HL-60/S4 treated with phorbol 12-myristate 13-acetate at 8.2 ng/mL for 4 days and 3 days (cell line): Measurements from ENCODE around the gene CPNE4.
"Not testable (repeated sequence)": the region's sequence is repeated elsewhere in the genome, so short reads cannot be mapped to it uniquely, and the experiment has no call there.

Source experiments
- in situ Hi-C: fragments of 300-500 bp; cut with MboI; formaldehyde crosslinking; loops from 2 replicates; pipeline ENCODE4 v1.15.0; 2022; ENCODE audit warnings: low sequenced_read_pairs

CPNE4 gene

GRCh38 chr3:131494706-131495105, 540.1 kb downstream of the CPNE4 start:
- in situ Hi-C loops = no loop called here

- in situ Hi-C loops = no loop called here
Observed at GRCh38 chr3:131491775-131492174, 543.0 kb downstream of the CPNE4 start.

GRCh38 chr3:131491084-131491483, 543.7 kb downstream of the CPNE4 start:
- in situ Hi-C loops = no loop called here

DNA sequence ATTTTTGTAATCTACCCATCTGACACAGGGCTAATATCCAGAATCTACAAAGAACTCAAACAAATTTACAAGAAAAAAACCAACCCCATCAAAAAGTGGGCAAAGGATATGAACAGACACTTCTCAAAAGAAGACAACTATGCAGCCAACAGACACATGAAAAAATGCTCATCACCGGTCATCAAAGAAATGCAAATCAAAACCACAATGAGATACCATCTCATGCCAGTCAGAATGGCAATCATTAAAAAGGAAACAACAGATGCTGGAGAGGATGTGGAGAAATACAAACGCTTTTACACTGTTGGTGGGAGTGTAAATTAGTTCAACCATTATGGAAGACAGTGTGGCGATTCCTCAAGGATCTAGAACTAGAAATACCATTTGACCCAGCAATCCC, 548.3 kb downstream of the CPNE4 start:
- in situ Hi-C loops = not testable (repeated sequence)

GRCh38 chr3:131485119-131485518, 549.7 kb downstream of the CPNE4 start:
- in situ Hi-C loops = no loop called here

DNA sequence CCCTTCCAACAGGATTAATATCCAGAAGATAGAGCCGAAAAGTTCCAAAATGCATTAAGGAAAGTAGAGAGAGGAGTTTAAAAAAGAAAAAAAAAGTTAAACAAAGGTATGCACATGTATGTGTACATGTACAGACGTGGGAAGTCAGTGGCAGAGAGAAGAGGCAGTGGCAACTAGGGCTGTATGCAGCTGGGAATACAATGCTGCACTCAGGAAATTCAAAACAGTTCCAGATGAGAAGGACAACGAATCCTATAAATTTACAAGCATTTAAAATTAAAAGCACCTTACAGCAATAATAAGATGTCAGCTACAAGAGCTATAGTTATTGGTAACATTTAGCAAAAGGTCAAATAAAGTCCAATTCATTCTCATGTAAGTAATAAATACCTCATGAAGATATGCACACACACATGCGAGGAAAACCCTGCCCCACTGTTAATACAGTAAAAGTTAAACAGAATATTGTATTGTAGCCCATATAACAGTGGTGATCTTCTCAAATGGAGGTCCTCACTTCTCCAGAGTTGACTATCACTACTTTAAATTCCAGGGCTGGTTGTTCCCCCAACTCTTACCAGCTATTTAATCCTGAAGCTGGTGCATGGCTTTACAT, 550.2 kb downstream of the CPNE4 start:
- in situ Hi-C loops = no loop called here
